Sigmoid colon (tissue), 3 donors: ENCODE results near the gene DUSP23.

ENCODE experiments used
- CTCF ChIP-seq, 4 experiments: fragments of 450-650 bp in 3 of 4; fragments of 200-600 bp in 1 of 4; IDR thresholded peaks; one replicate each; pipeline ENCODE4 v1.5.1; 2016 to 2019; ENCODE audit warnings: antibody characterized with exemption in 4 of 4, mild to moderate bottlenecking in 3 of 4, moderate library complexity in 2 of 4
- POLR2A ChIP-seq, 2 donors: fragments of 450-650 bp; IDR thresholded peaks; one replicate each; pipeline ENCODE4 v1.6.1; 2016; ENCODE audit warnings: antibody characterized with exemption in 2 of 2, mild to moderate bottlenecking in 2 of 2, moderate library complexity in 2 of 2

GRCh38 chr1:159781992-159782391 is 1.2 kb downstream of the DUSP23 start:
- TF ChIP-seq CTCF (IDR thresholded peaks at IDR 0.05) (no peak), POLR2A (IDR thresholded peaks at IDR 0.05) (no peak)
